Vagina (tissue), 2 donors: ENCODE measurements around the gene SYT1.

ENCODE experiments used
- CTCF ChIP-seq, 3 experiments: fragments of 450-650 bp in 2 of 3; fragments of 200-600 bp in 1 of 3; sonication (generic) in 1 of 3; IDR thresholded peaks; one replicate each; pipeline ENCODE4 v1.5.1; 2017 to 2019; ENCODE audit warnings: antibody characterized with exemption in 3 of 3, mild to moderate bottlenecking in 2 of 3, moderate library complexity in 2 of 3
- POLR2A ChIP-seq, 2 donors: fragments of 450-650 bp; IDR thresholded peaks; one replicate each; pipeline ENCODE4 v1.6.1; 2017; ENCODE audit warnings: antibody characterized with exemption in 2 of 2, mild to moderate bottlenecking in 2 of 2, moderate library complexity in 2 of 2
- POLR2AphosphoS5 ChIP-seq, 2 donors: sonication (generic); formaldehyde crosslinking; IDR thresholded peaks; one replicate each; pipeline ENCODE4 v1.9.0; 2017; ENCODE audit warnings: antibody characterized with exemption in 2 of 2, mild to moderate bottlenecking in 2 of 2, low read depth in 1 of 2; ENCODE audit not compliant: insufficient read depth in 1 of 2

DNA sequence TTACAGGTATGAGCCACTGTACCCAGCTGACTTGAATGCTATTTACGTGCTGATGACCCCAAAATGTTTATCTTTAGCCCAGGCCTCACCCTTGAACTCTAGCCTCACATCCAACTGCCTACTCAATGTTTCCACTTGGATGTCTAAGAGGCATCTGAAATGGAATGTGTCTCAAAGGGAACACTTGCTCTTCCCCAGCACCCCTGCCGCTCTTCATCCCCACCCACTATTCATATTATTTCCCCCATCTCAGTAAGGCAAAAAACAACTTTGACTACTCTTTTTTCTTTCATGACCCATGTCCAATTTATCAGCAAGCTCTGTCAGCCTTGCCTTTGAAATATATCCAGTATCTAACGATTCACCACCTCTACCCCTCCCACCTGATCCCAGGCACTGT, 621.6 kb downstream of the SYT1 start:
- TF ChIP-seq CTCF (IDR thresholded peaks at IDR 0.05): no peak
- TF ChIP-seq POLR2AphosphoS5 (IDR thresholded peaks at IDR 0.05; ENCODE audit: insufficient read depth in 1 of 2, low read depth in 1 of 2): no peak
- no peak for TF ChIP-seq POLR2A (IDR thresholded peaks at IDR 0.05)
